ENCODE measurements around the gene PEX12.

DNA sequence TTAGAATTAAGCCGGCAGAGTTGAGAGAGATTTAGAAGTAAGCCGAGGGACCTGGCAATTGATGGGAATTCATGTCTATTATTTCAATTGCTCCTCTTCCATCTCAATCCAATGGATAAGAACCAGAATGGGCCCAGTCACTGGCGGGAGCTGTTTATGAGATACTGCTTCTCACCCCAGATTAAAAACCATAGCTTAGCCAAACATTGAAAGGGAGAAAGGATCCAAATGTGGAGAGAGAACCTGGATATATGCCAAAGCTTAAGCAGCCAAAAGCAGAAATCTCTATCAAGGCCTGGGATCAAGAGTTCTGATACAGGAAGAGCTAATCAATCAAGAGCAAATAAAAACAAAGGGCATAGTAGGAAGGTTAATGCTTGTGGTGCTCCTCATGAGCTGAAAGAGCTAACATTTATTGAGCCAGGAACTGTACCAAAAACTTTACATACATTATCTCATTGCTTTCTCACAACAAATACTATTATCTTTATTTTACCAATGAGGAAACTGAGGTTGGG is 43.7 kb downstream of the PEX12 start:
- TF ChIP-seq POLR2A (IDR thresholded peaks at IDR 0.05), result no peak
- TF ChIP-seq, protein P1, sequence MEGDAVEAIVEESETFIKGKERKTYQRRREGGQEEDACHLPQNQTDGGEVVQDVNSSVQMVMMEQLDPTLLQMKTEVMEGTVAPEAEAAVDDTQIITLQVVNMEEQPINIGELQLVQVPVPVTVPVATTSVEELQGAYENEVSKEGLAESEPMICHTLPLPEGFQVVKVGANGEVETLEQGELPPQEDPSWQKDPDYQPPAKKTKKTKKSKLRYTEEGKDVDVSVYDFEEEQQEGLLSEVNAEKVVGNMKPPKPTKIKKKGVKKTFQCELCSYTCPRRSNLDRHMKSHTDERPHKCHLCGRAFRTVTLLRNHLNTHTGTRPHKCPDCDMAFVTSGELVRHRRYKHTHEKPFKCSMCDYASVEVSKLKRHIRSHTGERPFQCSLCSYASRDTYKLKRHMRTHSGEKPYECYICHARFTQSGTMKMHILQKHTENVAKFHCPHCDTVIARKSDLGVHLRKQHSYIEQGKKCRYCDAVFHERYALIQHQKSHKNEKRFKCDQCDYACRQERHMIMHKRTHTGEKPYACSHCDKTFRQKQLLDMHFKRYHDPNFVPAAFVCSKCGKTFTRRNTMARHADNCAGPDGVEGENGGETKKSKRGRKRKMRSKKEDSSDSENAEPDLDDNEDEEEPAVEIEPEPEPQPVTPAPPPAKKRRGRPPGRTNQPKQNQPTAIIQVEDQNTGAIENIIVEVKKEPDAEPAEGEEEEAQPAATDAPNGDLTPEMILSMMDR (IDR thresholded peaks at IDR 0.05), result no peak
- no peak for TF ChIP-seq POLR2AphosphoS5 (IDR thresholded peaks at IDR 0.05)
- TF ChIP-seq EP300 (IDR thresholded peaks at IDR 0.05), result no peak
